GM12891 (cell line): ENCODE measurements around the gene TMEM267.
"Not testable (repeated sequence)": the region's sequence is repeated elsewhere in the genome, so short reads cannot be mapped to it uniquely, and the experiment has no call there.

Source experiments
- DNase-seq: peaks from one replicate; pipeline ENCODE4 v3.0.0; 2011; ENCODE audit warnings: low spot score; ENCODE audit not compliant: insufficient read length
- FAIRE-seq: peaks from 2 replicates; lab custom pipeline; 2011; peaks lifted over from hg19 to GRCh38; lab: Jason Lieb, UNC
- PAX5 ChIP-seq: IDR thresholded peaks from 2 replicates; pipeline ENCODE4 v1.6.1; 2011; ENCODE audit warnings: low read length, moderate library complexity, mild to moderate bottlenecking; ENCODE audit not compliant: insufficient read depth, severe bottlenecking
- POLR2A ChIP-seq: IDR thresholded peaks from 2 replicates; pipeline ENCODE4 v1.6.1; 2011; ENCODE audit warnings: low read depth, low read length, control low read depth
- POLR2AphosphoS5 ChIP-seq: IDR thresholded peaks from 2 replicates; pipeline ENCODE4 v1.6.1; 2011; ENCODE audit warnings: low read depth, low read length, control low read depth
- POU2F2 ChIP-seq: IDR thresholded peaks from 2 replicates; pipeline ENCODE4 v1.6.1; 2011; ENCODE audit warnings: low read depth, mild to moderate bottlenecking, control low read depth, low read length, moderate library complexity
- SPI1 ChIP-seq: IDR thresholded peaks from 2 replicates; pipeline ENCODE4 v1.6.1; 2011; ENCODE audit warnings: low read depth, low read length, control low read depth
- TAF1 ChIP-seq: IDR thresholded peaks from 2 replicates; pipeline ENCODE4 v1.6.1; 2011; ENCODE audit warnings: low read depth, low read length, control low read depth

The TMEM267 gene

DNA sequence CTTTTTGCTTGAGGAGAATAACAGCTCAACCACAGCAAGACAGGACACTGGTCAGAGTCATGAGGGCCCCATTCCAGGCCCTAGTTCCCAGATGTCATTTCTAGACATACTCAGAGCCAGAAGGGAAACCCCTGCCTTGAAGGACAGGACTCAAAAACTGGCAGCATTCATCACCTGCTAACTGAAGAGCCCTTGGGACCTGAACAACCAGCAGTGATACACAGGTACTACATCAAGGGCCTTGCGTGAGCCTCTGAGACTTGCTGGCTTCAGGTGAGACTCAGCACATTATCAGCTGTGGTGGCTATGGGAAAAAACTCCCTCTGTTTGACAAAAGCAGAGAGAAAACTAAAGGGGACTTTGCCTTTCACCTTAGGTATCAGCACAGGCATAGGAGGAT, 22.6 kb downstream of the TMEM267 start:
- no peak for TF ChIP-seq POLR2A
- TF ChIP-seq POU2F2: no peak
- no peak for TF ChIP-seq POLR2AphosphoS5
- no peak for TF ChIP-seq PAX5
- TF ChIP-seq TAF1: no peak
- TF ChIP-seq SPI1: no peak
- no peak for DNase-seq
- FAIRE-seq: no peak

GRCh38 chr5:43456556-43456955, 27.1 kb downstream of the TMEM267 start:
- no peak for FAIRE-seq
- DNase-seq: no peak
- TF ChIP-seq POLR2A (no peak), PAX5 (no peak), TAF1 (no peak), POLR2AphosphoS5 (no peak), POU2F2 (no peak), SPI1 (no peak)

DNA sequence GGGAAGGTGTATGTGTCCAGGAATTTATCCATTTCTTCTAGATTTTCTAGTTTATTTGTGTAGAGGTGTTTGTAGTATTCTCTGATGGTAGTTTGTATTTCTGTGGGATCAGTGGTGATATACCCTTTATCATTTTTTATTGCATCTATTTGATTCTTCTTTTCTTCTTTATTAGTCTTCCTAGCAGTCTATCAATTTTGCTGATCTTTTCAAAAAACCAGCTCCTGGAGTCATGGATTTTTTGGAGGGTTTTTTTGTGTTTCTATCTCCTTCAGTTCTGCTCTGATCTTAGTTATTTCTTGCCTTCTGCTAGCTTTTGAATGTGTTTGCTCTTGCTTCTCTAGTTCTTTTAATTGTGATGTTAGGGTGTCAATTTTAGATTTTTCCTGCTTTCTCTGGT, 42.1 kb downstream of the TMEM267 start:
- DNase-seq, FAIRE-seq: not testable (repeated sequence)

DNA sequence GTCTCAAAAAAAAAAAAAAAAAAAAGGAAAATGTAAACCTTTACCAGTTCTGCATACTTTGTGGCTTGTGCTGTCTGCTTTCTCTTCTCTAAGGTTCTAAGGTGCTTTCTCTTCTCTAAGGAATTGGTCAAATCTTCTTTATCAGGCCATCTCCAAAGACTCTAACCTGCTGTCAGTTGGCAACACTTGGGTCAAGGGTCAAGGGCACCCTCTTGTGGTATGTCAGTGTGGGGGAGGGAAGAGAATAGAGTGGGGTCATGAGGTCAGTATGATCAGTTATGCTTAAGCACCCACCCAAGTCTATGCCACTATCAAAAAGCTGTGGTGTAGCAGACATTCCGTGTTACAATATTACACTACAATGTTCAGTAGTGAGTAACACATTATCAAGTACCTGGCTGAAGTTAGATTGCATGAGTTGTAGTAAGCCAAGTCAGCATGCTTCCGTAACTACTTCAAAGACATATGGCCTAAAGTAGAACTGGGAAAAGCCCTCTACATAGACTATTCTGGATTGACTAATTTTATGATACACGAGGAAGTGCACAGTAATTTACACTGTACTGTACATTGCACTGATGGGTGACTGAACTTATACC, 46.5 kb downstream of the TMEM267 start:
- DNase-seq (no peak), FAIRE-seq (no peak)
- TF ChIP-seq POLR2A (no peak), TAF1 (no peak), POU2F2 (no peak), PAX5 (no peak), POLR2AphosphoS5 (no peak), SPI1 (no peak)

- no peak for DNase-seq
- TF ChIP-seq SPI1 (no peak), POLR2AphosphoS5 (no peak), POLR2A (no peak), POU2F2 (no peak), PAX5 (no peak), TAF1 (no peak)
- FAIRE-seq: no peak
Observed at GRCh38 chr5:43433382-43433781, 50.3 kb downstream of the TMEM267 start.

DNA sequence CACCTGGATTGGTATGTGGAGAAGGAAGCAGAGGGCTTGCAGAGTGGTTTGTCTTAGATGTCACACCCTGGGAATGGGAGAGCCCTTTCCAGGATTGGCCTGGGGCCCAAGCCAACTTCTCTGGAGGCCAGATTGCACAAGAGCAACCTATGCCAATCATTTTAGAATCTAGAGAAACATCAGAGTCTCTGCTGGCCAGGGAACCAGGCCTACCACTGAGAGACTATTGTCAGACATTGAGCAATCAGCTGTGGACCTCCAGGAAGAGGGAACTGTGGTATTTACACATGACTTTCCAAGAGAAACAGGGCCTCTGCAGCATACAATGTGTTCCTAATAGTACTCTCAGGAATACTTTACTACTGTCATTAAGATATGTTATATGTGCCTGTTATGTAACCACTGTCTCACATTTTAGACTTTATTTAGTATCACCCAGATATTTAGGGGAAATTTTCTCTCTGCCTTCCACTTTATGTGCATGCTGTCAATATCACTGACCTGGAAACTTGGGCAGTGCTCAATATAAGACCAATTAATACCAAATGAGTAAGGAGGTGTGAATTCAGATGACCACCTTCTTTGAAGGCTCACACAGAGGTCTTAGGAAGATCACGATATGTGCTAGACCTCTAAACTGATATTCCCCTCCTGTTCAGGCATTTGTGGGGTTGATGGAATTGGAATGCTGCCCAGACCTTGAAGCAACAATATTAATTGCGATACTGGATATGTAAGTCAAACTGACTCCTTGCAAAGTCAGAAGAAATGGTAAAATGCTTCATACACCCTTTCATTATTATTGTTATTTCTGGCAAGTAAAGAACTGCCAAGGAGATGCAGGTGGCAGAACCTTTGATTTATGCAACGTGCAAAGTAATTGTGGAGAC, 50.9 kb downstream of the TMEM267 start:
- DNase-seq: no peak
- TF ChIP-seq PAX5 (no peak), POLR2A (no peak), POU2F2 (no peak)
- FAIRE-seq: no peak

DNA sequence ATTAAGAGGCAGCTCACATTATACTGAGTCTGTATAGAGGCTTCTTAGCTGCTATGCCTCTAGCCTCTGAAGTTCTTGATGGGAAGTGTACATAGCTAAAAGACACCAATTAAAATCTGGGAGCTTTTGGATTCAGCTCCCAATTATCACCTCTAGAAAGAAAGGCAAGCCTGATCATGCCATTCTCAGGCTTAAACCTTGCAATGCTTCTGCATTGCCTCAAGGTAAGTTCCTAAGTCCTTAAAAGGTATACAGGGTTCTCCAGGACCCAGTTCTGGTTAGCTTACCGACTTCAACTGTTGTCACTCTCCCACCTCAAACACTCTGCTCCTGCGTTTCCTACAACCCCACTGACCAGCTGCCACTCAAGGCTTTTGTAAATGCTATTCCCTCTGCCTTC, 54.0 kb downstream of the TMEM267 start:
- DNase-seq: no peak
- FAIRE-seq: no peak
- no peak for TF ChIP-seq POLR2A
- TF ChIP-seq POU2F2: no peak
- no peak for TF ChIP-seq TAF1
- no peak for TF ChIP-seq SPI1
- no peak for TF ChIP-seq POLR2AphosphoS5
- no peak for TF ChIP-seq PAX5

DNA sequence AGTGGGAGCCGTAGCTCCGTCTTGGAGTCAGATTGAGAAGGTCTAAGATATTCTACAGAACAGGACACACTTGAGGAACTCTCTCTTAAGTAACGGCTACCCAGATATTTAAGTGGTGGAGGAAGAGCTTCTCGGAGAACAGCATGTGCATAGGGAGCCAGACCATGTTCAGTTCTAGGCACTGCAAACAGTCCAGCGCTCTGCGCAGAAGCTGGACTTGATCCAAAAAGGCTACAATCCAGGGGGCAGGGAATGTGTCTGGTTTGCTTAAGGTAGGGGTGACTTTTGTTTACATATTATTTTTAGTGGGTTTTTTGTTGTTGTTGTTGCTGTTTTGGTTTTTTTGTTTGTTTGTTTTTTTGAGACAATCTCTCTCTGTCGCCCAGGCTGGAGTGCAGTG, 54.6 kb downstream of the TMEM267 start:
- FAIRE-seq (no peak), DNase-seq (no peak)
- no peak for TF ChIP-seq SPI1
- TF ChIP-seq POU2F2: no peak
- no peak for TF ChIP-seq TAF1
- no peak for TF ChIP-seq POLR2AphosphoS5
- no peak for TF ChIP-seq POLR2A
- TF ChIP-seq PAX5: no peak

GRCh38 chr5:43427306-43427705, 56.4 kb downstream of the TMEM267 start:
- no peak for FAIRE-seq
- TF ChIP-seq POLR2A (no peak), POU2F2 (no peak), PAX5 (no peak)

GRCh38 chr5:43425983-43426382, 57.7 kb downstream of the TMEM267 start:
- DNase-seq (no peak), FAIRE-seq (no peak)
- TF ChIP-seq SPI1 (no peak), PAX5 (no peak), POLR2A (no peak), POU2F2 (no peak), POLR2AphosphoS5 (no peak), TAF1 (no peak)

More at GRCh38 chr5:43427306-43427705, 56.4 kb downstream of the TMEM267 start:
- DNase-seq: no peak

GRCh38 chr5:43423086-43423485, 60.6 kb downstream of the TMEM267 start:
- not testable (repeated sequence) for DNase-seq, FAIRE-seq
